ENCODE data around the gene ACTG2.
"Not testable (repeated sequence)": the region's sequence is repeated elsewhere in the genome, so short reads cannot be mapped to it uniquely, and the experiment has no call there.

ACTG2 gene

GRCh38 chr2:73899801-73900336 lies 7.1 kb downstream of the ACTG2 start:
- no peak overlapping the region for H3K4me3 ChIP-seq (ENCODE audit: low read depth, low read length)
- no peak for TF ChIP-seq CTCF (IDR thresholded peaks at IDR 0.05; ENCODE audit: control insufficient read depth, extremely low read depth, insufficient read depth)
- DNase-seq (ENCODE audit: low read depth): no peak

GRCh38 chr2:73901143-73901542 lies 8.3 kb downstream of the ACTG2 start:
- no peak overlapping the region for H3K4me3 ChIP-seq (ENCODE audit: low read depth, low read length)
- TF ChIP-seq CTCF (IDR thresholded peaks at IDR 0.05; ENCODE audit: control insufficient read depth, extremely low read depth, insufficient read depth): no peak
- no peak for DNase-seq (ENCODE audit: low read depth)

- no peak overlapping the region for H3K4me3 ChIP-seq (ENCODE audit: low read depth, low read length)
- DNase-seq (ENCODE audit: low read depth): no peak
- TF ChIP-seq CTCF (IDR thresholded peaks at IDR 0.05; ENCODE audit: control insufficient read depth, extremely low read depth, insufficient read depth): no peak
Measured at GRCh38 chr2:73902284-73902683, 9.5 kb downstream of the ACTG2 start.

GRCh38 chr2:73903313-73903712 lies 10.5 kb downstream of the ACTG2 start:
- TF ChIP-seq CTCF (IDR thresholded peaks at IDR 0.05; ENCODE audit: control insufficient read depth, extremely low read depth, insufficient read depth): no peak
- no peak for DNase-seq (ENCODE audit: low read depth)
- no peak overlapping the region for H3K4me3 ChIP-seq (ENCODE audit: low read depth, low read length)

GRCh38 chr2:73903949-73904613 lies 11.3 kb downstream of the ACTG2 start:
- DNase-seq (ENCODE audit: low read depth); H3K4me3 ChIP-seq (ENCODE audit: low read depth, low read length): not testable (repeated sequence)

- no peak for TF ChIP-seq CTCF (IDR thresholded peaks at IDR 0.05; ENCODE audit: control insufficient read depth, extremely low read depth, insufficient read depth)
- no peak for DNase-seq (ENCODE audit: low read depth)
- H3K4me3 ChIP-seq (ENCODE audit: low read depth, low read length): no peak overlapping the region
Measured at GRCh38 chr2:73904952-73905351, 12.1 kb downstream of the ACTG2 start.

GRCh38 chr2:73906847-73907505 lies 14.2 kb downstream of the ACTG2 start:
- TF ChIP-seq CTCF (IDR thresholded peaks at IDR 0.05; ENCODE audit: control insufficient read depth, extremely low read depth, insufficient read depth): no peak
- H3K4me3 ChIP-seq (ENCODE audit: low read depth, low read length): no peak overlapping the region
- DNase-seq (ENCODE audit: low read depth): no peak
